ENCODE results near the gene WNT9B. TPM values are rescaled to one million over a fixed set of nuclear protein-coding genes. Genes with fewer than 3 reads are reported as not detected.

WNT9B gene
- total and polyA plus RNA-seq, 9 of the 15 experiments (the other 6 are each of a cell fraction or from before 2014, with no cell fraction given) = not detected

- TF ChIP-seq, protein P1, sequence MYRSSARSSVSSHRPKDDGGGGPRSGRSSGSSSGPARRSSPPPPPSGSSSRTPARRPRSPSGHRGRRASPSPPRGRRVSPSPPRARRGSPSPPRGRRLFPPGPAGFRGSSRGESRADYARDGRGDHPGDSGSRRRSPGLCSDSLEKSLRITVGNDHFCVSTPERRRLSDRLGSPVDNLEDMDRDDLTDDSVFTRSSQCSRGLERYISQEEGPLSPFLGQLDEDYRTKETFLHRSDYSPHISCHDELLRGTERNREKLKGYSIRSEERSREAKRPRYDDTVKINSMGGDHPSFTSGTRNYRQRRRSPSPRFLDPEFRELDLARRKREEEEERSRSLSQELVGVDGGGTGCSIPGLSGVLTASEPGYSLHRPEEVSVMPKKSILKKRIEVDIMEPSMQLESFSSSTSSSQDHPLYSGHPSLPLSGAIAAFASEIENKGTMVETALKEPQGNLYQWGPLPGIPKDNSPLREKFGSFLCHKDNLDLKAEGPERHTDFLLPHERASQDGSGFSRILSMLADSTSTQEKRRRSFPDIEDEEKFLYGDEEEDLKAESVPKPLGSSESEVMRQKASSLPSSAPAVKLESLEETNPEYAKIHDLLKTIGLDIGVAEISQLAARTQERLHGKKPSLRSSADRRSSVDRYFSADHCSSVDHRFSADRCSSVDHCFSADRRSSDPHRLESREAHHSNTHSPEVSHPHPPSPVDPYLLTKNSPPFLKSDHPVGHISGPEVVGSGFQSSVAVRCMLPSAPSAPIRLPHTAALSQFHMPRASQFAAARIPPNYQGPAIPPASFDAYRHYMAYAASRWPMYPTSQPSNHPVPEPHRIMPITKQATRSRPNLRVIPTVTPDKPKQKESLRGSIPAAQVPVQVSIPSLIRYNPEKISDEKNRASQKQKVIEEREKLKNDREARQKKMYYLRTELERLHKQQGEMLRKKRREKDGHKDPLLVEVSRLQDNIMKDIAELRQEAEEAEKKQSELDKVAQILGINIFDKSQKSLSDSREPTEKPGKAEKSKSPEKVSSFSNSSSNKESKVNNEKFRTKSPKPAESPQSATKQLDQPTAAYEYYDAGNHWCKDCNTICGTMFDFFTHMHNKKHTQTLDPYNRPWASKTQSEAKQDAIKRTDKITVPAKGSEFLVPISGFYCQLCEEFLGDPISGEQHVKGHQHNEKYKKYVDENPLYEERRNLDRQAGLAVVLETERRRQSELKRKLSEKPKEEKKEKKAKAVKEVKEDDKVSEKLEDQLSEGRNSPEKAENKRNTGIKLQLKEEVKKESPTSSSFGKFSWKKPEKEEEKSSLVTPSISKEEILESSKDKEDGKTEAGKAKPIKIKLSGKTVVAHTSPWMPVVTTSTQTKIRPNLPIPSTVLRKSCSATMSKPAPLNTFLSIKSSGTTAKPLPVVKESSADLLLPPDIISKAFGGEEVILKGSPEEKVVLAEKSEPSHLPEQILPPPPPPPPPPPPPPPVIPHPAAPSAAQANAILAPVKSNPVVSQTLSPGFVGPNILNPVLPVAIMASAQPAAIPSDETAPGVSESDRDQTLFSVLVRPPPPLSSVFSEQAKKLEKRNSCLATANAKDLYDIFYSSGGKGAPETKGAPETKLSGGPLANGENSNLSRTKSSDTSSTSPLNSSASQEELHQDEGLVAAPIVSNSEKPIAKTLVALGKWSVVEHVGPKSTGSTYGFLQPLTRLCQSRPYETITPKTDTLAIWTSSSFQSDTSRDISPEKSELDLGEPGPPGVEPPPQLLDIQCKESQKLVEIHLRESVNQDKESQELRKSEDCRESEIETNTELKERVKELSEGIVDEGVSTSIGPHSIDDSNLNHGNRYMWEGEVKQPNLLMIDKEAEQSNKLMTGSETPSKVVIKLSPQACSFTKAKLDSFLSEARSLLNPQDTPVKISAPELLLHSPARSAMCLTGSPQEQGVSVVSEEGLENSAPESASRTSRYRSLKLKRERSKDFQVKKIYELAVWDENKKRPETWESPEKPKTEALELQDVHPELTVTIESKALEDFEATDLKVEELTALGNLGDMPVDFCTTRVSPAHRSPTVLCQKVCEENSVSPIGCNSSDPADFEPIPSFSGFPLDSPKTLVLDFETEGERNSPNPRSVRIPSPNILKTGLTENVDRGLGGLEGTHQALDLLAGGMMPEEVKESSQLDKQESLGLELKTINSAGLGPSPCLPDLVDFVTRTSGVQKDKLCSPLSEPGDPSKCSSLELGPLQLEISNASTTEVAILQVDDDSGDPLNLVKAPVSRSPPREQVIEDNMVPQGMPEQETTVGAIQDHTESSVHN (IDR thresholded peaks at IDR 0.05; ENCODE audit: borderline replicate concordance in 1 of 2, low read depth in 1 of 2) = no peak
- TF ChIP-seq TRIM28 (IDR thresholded peaks at IDR 0.05) (no peak), NFIC (IDR thresholded peaks at IDR 0.05) (no peak), TBP (optimal IDR thresholded peaks at IDR 0.05; ENCODE audit: low read depth, low read length) (no peak), CXXC5 (CRISPR knock-in tag; IDR thresholded peaks at IDR 0.05) (no peak), SAP30 (IDR thresholded peaks at IDR 0.05; ENCODE audit: borderline replicate concordance, insufficient read depth, low read depth, low read length, poor library complexity, severe bottlenecking) (no peak), TARDBP (IDR thresholded peaks at IDR 0.05) (no peak), FOXJ3 (CRISPR knock-in tag; IDR thresholded peaks at IDR 0.05) (no peak), RHOXF2B (CRISPR knock-in tag; conservative IDR thresholded peaks at IDR 0.05) (no peak), TBL1XR1 (IDR thresholded peaks at IDR 0.05; ENCODE audit: low read length in 2 of 2) (no peak), FUS (optimal IDR thresholded peaks at IDR 0.05; ENCODE audit: low read depth, low read length) (no peak), ESRRA (IDR thresholded peaks at IDR 0.05; ENCODE audit: borderline replicate concordance, low read depth) (peak; percentile 39; the same call in 1 of the 2 replicates), ZNF324 (CRISPR knock-in tag; IDR thresholded peaks at IDR 0.05) (no peak), E2F6 (IDR thresholded peaks at IDR 0.05; ENCODE audit: borderline replicate concordance in 1 of 2, extremely low read depth in 1 of 2, insufficient read depth in 1 of 2, insufficient read length in 1 of 2, low read depth in 1 of 2, low read length in 1 of 2, poor library complexity in 1 of 2, severe bottlenecking in 1 of 2) (no peak), ZC3H11A (IDR thresholded peaks at IDR 0.05; ENCODE audit: low read depth, low read length) (no peak), ADNP (tag; IDR thresholded peaks at IDR 0.05) (peak; percentile 69; the same call in 1 of the 2 replicates), RCOR1 (IDR thresholded peaks at IDR 0.05; ENCODE audit: borderline replicate concordance in 1 of 2, low read depth in 2 of 2, low read length in 2 of 2) (peak in 1 of 2 experiments; percentile 36; a peak in 1 of 4 replicates)
- TF ChIP-seq, protein P2, sequence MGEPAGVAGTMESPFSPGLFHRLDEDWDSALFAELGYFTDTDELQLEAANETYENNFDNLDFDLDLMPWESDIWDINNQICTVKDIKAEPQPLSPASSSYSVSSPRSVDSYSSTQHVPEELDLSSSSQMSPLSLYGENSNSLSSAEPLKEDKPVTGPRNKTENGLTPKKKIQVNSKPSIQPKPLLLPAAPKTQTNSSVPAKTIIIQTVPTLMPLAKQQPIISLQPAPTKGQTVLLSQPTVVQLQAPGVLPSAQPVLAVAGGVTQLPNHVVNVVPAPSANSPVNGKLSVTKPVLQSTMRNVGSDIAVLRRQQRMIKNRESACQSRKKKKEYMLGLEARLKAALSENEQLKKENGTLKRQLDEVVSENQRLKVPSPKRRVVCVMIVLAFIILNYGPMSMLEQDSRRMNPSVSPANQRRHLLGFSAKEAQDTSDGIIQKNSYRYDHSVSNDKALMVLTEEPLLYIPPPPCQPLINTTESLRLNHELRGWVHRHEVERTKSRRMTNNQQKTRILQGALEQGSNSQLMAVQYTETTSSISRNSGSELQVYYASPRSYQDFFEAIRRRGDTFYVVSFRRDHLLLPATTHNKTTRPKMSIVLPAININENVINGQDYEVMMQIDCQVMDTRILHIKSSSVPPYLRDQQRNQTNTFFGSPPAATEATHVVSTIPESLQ (CRISPR knock-in tag; IDR thresholded peaks at IDR 0.05) = no peak
Measured at GRCh38 chr17:46888727-46889126, 37.3 kb downstream of the WNT9B start (continued).

Data from K562 (cell line).